ENCODE data around the gene AKT3.
A peak's percentile ranks its signal among the peaks of the same experiment; 100 is the strongest.
"Not testable (repeated sequence)": the region's sequence is repeated elsewhere in the genome, so short reads cannot be mapped to it uniquely, and the experiment has no call there.

AKT3 gene

DNA sequence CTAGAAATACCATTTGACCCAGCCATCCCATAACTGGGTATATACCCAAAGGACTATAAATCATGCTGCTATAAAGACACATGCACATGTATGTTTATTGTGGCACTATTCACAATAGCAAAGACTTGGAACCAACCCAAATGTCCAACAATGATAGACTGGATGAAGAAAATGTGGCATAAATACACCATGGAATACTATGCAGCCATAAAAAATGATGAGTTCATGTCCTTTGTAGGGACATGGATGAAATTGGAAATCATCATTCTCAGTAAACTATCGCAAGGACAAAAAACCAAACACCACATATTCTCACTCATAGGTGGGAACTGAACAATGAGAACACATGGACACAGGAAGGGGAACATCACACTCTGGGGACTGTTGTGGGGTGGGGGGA, 187.9 kb downstream of the AKT3 start:
- H3K36me3 ChIP-seq (ENCODE audit: control insufficient read depth in 1 of 2, insufficient read depth in 2 of 2, low read length in 2 of 2); DNase-seq; H2BK5ac ChIP-seq (ENCODE audit: low read depth, low read length, poor library complexity); H4K91ac ChIP-seq (ENCODE audit: low read depth, low read length); H4K8ac ChIP-seq (ENCODE audit: low read depth, low read length); H3K4me3 ChIP-seq (ENCODE audit: low read depth, low read length); H3K9me3 ChIP-seq (ENCODE audit: insufficient read depth, low read depth, low read length); H3K18ac ChIP-seq (ENCODE audit: low read length); H3K4me2 ChIP-seq (ENCODE audit: low read length); H3K79me1 ChIP-seq (ENCODE audit: low read length); H3K27ac ChIP-seq (ENCODE audit: low read depth, low read length); H3K4me1 ChIP-seq (ENCODE audit: control insufficient read depth in 1 of 2, insufficient read depth in 2 of 2, low read length in 2 of 2); H3K4ac ChIP-seq (ENCODE audit: low read depth, low read length); H2AK5ac ChIP-seq (ENCODE audit: low read length); H3K23ac ChIP-seq (ENCODE audit: low read length); H3K14ac ChIP-seq (ENCODE audit: low read length); H4K12ac ChIP-seq (ENCODE audit: low read depth, low read length); H2AFZ ChIP-seq (ENCODE audit: insufficient read depth, low read length, poor library complexity); H2BK12ac ChIP-seq (ENCODE audit: low read length); H3K9ac ChIP-seq (ENCODE audit: low read length); H3K27me3 ChIP-seq (ENCODE audit: insufficient read depth, low read length); H2BK120ac ChIP-seq (ENCODE audit: insufficient read depth, low read length, poor library complexity); H3K79me2 ChIP-seq (ENCODE audit: control insufficient read depth, insufficient read depth, low read length, poor library complexity): not testable (repeated sequence)
- WGBS (ENCODE audit: extremely low coverage, insufficient coverage, insufficient read length), result no CpG with 5 or more reads among the region's 1 CpG

GRCh38 chr1:243658594-243659105, 191.4 kb downstream of the AKT3 start:
- Histone ChIP-seq H3K4ac (ENCODE audit: low read depth, low read length) (no peak overlapping the region), H3K9ac (ENCODE audit: low read length) (no peak overlapping the region), H3K27ac (ENCODE audit: low read depth, low read length) (no peak overlapping the region), H3K4me2 (ENCODE audit: low read length) (no peak overlapping the region), H2AK5ac (ENCODE audit: low read length) (no peak overlapping the region), H3K27me3 (ENCODE audit: insufficient read depth, low read length) (no peaks in the 10 kb centered on the region), H2BK5ac (ENCODE audit: low read depth, low read length, poor library complexity) (no peak overlapping the region), H3K14ac (ENCODE audit: low read length) (no peak overlapping the region), H4K12ac (ENCODE audit: low read depth, low read length) (no peak overlapping the region), H3K36me3 (ENCODE audit: control insufficient read depth in 1 of 2, insufficient read depth in 2 of 2, low read length in 2 of 2) (no peaks in the 10 kb centered on the region), H3K9me3 (ENCODE audit: insufficient read depth, low read depth, low read length) (no peaks in the 10 kb centered on the region), H2AFZ (ENCODE audit: insufficient read depth, low read length, poor library complexity) (no peak overlapping the region), H3K4me3 (ENCODE audit: low read depth, low read length) (no peak overlapping the region), H2BK120ac (ENCODE audit: insufficient read depth, low read length, poor library complexity) (no peak overlapping the region), H4K8ac (ENCODE audit: low read depth, low read length) (no peak overlapping the region), H3K79me2 (ENCODE audit: control insufficient read depth, insufficient read depth, low read length, poor library complexity) (peaks cover 2% of the 10 kb centered on the region), H3K79me1 (ENCODE audit: low read length) (no peaks in the 10 kb centered on the region), H3K18ac (ENCODE audit: low read length) (no peak overlapping the region), H3K23ac (ENCODE audit: low read length) (no peak overlapping the region), H2BK12ac (ENCODE audit: low read length) (no peak overlapping the region), H3K4me1 (ENCODE audit: control insufficient read depth in 1 of 2, insufficient read depth in 2 of 2, low read length in 2 of 2) (no peaks in the 10 kb centered on the region), H4K91ac (ENCODE audit: low read depth, low read length) (no peak overlapping the region)
- WGBS (ENCODE audit: extremely low coverage, insufficient coverage, insufficient read length), result no CpG with 5 or more reads among the region's 4 CpGs
- DNase-seq, result peak; percentile 89 to 92

GRCh38 chr1:243657793-243658192, 192.2 kb downstream of the AKT3 start:
- Histone ChIP-seq H3K27ac (ENCODE audit: low read depth, low read length) (no peak overlapping the region), H3K79me1 (ENCODE audit: low read length) (no peaks in the 10 kb centered on the region), H2BK5ac (ENCODE audit: low read depth, low read length, poor library complexity) (no peak overlapping the region), H2AK5ac (ENCODE audit: low read length) (no peak overlapping the region), H3K4me3 (ENCODE audit: low read depth, low read length) (no peak overlapping the region), H3K14ac (ENCODE audit: low read length) (no peak overlapping the region), H2BK120ac (ENCODE audit: insufficient read depth, low read length, poor library complexity) (no peak overlapping the region), H3K9me3 (ENCODE audit: insufficient read depth, low read depth, low read length) (no peaks in the 10 kb centered on the region), H2BK12ac (ENCODE audit: low read length) (no peak overlapping the region), H3K27me3 (ENCODE audit: insufficient read depth, low read length) (no peaks in the 10 kb centered on the region), H4K91ac (ENCODE audit: low read depth, low read length) (no peak overlapping the region), H3K4me2 (ENCODE audit: low read length) (no peak overlapping the region), H3K4ac (ENCODE audit: low read depth, low read length) (no peak overlapping the region), H3K4me1 (ENCODE audit: control insufficient read depth in 1 of 2, insufficient read depth in 2 of 2, low read length in 2 of 2) (no peaks in the 10 kb centered on the region), H3K79me2 (ENCODE audit: control insufficient read depth, insufficient read depth, low read length, poor library complexity) (peaks cover 2% of the 10 kb centered on the region), H3K18ac (ENCODE audit: low read length) (no peak overlapping the region), H4K8ac (ENCODE audit: low read depth, low read length) (no peak overlapping the region), H3K9ac (ENCODE audit: low read length) (no peak overlapping the region), H3K36me3 (ENCODE audit: control insufficient read depth in 1 of 2, insufficient read depth in 2 of 2, low read length in 2 of 2) (no peaks in the 10 kb centered on the region), H3K23ac (ENCODE audit: low read length) (no peak overlapping the region), H2AFZ (ENCODE audit: insufficient read depth, low read length, poor library complexity) (no peak overlapping the region), H4K12ac (ENCODE audit: low read depth, low read length) (no peak overlapping the region)
- WGBS (ENCODE audit: extremely low coverage, insufficient coverage, insufficient read length), result no CpG with 5 or more reads among the region's 1 CpG
- DNase-seq, result no peak

DNA sequence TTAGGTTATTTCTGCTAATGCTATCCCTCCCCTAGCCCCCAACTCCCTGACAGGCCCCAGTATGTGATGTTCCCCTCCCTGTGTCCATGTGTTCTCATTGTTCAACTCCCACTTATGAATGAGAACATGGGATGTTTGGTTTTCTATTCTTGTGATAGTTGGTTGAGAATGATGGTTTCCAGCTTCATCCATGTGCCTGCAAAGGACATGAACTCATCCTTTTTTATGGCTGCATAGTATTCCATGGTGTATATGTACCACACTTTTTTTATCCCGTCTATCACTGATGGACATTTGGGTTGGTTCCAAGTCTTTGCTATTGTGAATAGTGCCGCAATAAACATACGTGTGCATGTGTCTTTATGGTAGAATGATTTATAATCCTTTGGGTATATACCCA, 200.5 kb downstream of the AKT3 start:
- not testable (repeated sequence) for H3K27me3 ChIP-seq (ENCODE audit: insufficient read depth, low read length); H3K4me2 ChIP-seq (ENCODE audit: low read length); H3K36me3 ChIP-seq (ENCODE audit: control insufficient read depth in 1 of 2, insufficient read depth in 2 of 2, low read length in 2 of 2); H3K4ac ChIP-seq (ENCODE audit: low read depth, low read length); H2BK5ac ChIP-seq (ENCODE audit: low read depth, low read length, poor library complexity); H3K27ac ChIP-seq (ENCODE audit: low read depth, low read length); H3K4me3 ChIP-seq (ENCODE audit: low read depth, low read length); H3K79me2 ChIP-seq (ENCODE audit: control insufficient read depth, insufficient read depth, low read length, poor library complexity); H3K4me1 ChIP-seq (ENCODE audit: control insufficient read depth in 1 of 2, insufficient read depth in 2 of 2, low read length in 2 of 2); H3K9me3 ChIP-seq (ENCODE audit: insufficient read depth, low read depth, low read length); H3K18ac ChIP-seq (ENCODE audit: low read length); H3K14ac ChIP-seq (ENCODE audit: low read length); H4K8ac ChIP-seq (ENCODE audit: low read depth, low read length); H4K91ac ChIP-seq (ENCODE audit: low read depth, low read length); H2AK5ac ChIP-seq (ENCODE audit: low read length); H2BK12ac ChIP-seq (ENCODE audit: low read length); H4K12ac ChIP-seq (ENCODE audit: low read depth, low read length); H3K79me1 ChIP-seq (ENCODE audit: low read length); H3K9ac ChIP-seq (ENCODE audit: low read length); H3K23ac ChIP-seq (ENCODE audit: low read length); DNase-seq; H2AFZ ChIP-seq (ENCODE audit: insufficient read depth, low read length, poor library complexity); H2BK120ac ChIP-seq (ENCODE audit: insufficient read depth, low read length, poor library complexity)
- WGBS (ENCODE audit: extremely low coverage, insufficient coverage, insufficient read length), result no CpG with 5 or more reads among the region's 3 CpGs
